NCI-H82 treated with DMSO at 0.1 percent for 48 hours (cell line): ENCODE results near the gene TMEM165.

Source experiments
- DNase-seq: peaks from one replicate; lab custom pipeline; 2025; ENCODE audit not compliant: unreplicated experiment; lab: John Stamatoyannopoulos, UW

Gene TMEM165

DNA sequence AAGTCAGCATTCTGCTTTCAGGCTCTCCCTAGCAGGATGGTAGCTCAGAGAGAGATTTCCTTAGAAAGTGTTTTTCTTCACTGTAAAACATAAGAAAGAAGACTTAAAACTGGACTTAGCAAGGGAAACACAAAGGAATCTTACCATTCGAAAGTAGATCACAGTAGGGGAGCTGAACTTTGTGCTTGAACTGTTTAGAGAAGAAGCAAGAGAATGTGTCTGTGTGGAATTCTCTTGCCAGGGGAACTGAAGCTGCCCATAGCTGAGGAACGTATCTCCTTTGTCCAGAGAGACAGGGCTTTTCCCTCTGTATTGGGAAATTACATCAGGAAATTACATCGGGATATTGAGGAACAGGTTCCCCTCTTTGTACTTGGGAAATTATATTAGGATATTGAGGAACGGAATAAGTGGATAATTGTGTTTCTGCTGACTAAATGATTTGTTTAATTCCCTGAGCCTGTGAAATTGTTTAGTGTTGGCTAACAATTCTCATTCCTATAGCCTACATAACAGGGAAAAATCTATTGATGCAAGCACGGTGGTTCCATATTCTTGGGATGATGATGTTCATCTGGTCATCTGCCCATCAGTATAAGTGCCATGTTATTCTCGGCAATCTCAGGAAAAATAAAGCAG lies 28.6 kb upstream of the TMEM165 start:
- DNase-seq, result no peak

DNA sequence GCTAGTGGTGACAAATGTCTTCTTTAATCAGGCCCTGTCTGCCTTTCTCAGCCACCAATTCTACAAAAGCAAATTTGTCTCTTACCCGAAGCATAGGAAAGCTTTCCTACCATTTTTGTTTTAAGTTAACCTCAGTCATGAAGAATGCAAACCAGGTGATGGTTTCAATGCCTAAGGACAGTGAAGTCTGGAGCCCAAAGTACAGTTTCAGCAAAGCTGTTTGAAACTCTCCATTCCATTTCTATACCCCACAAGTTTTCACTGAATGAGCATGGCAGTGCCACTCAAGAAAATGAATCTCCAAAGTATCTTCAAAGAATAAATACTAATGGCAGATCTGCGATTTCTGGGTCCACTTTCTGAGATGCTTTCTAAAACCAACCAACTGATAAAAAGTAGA lies 25.8 kb upstream of the TMEM165 start:
- no peak for DNase-seq

DNA sequence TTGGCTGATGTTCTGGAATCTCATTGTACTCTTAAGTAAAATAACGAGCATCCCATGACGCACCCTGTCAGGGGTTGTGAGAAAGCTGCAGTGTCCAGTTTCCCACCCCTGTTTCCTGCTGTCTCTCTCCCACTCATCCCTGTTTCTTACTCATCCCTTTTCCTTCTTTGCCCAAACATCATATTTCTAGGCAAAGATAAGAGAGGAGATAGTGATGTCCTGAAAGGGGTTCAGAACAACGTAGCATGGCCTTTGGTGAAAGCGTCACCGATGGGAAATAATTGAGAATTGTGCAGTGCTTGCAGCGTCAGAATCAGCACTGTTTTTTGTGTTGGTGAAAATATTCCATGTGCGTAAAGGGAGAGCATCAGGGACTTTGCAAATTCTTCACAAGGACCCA lies 23.5 kb upstream of the TMEM165 start:
- DNase-seq, result no peak

DNA sequence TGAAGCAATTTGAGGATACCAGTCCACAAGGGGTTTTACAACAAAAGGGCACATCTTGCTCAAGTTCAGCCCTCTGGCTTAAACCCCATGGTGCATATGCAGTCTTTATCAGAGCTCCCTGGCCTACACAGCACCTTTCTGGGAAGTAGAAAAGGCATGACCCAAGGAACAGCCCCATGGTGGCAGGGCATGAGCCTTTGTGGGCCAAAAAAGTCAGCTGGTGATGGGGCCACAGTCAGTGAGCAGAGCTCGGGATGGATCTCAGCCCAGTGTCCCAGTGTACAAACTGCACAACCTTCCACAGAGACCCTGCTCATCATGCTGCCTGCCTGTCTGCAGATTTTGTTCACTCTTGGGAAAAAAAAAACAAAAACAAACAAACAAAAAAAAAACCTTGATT lies 22.3 kb upstream of the TMEM165 start:
- DNase-seq, result no peak

DNA sequence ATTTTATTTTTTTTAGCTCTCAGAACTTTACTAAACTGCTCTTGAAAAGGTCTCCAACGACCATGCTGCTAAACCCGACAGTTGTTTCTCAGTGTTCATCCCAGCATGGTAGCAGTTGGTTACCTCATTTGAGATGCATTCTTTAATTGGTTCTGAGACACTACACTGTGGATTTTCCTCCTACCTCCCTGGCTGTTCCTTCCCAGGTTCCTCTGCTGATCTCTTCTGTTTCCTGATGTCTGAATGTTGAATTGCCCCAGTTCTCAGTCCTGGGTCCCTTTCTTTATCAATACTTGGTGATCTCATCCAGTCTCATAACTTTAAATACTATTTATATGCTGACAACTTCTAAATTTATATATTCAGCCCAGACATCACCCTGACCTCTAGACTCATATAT lies 19.1 kb upstream of the TMEM165 start:
- DNase-seq, result no peak

DNA sequence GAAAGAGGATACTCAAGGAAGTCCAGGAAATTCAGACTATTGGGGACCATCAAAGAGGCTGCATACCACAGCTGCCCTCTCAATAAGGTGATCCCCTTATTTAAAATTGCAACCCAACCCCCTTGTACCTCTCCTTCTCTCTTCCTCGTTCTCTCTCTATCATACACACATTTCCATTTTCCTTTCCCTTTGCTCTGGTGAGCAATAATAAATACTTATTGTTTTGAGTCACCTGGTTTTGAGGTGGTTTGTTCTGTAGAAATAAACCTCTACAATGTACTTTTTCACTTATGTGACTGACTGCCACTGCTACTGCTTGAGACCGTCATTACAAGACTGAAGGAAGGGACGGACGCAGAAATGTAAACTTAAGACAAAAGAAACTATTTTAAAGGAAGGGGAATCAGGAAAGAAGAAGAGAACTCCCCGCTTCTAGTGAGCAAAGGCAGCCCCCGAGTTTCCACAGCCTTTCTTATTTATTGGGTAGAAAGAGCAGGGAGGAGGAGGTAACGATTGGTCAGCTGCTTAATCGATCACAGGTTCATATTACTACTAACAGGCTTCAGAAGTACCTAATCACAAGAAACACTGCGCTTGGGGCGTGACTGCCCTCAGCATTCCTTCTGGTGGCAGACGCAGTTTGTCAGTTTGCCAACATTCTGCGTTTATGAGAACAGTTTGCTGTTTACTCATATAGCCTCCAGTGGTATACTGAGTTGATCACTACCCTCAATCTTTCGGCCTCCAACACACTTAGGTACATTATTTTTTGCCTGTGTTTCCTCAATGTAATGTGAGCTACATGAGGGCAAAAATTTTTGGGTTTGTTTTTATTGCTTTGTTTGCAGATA lies 16.9 kb upstream of the TMEM165 start:
- no peak for DNase-seq

DNA sequence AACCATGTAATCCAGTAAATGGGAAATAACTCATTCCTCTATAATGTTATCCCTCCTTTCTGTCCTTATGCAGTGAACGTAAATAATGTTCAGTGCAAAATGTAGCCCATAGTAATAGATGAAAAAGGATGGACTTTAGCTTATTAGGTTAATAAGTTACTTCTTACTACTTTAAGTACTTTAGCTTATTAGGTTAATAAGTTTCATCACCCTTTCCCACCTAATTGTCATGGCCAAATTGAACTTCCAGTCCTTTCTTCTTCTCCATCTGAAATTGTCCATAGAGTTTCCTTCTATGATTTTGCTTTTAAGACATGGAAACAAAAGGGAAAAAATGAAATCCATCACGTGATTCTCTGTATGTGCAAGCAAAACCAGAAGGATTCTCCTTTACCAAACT lies 15.2 kb upstream of the TMEM165 start:
- no peak for DNase-seq

DNA sequence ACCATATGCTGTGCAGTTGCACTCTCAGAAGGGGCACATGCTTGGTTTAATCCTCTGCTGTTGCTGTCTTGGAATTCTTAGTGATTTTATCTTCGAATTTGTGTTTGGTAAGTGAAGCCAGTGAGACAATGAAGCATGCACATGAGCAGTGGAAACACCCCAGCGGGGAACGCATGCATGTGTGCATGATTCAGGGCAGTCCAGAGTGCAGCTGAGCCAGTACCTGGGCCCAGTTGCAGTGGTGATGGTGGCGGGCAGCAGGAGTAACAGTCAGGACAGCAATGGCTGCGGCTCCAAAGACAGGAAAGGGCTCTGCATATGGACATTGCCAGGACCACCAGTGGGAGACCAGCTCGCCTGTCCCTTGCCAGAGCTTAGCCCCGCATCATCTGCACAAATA lies 14.3 kb upstream of the TMEM165 start:
- no peak for DNase-seq

DNA sequence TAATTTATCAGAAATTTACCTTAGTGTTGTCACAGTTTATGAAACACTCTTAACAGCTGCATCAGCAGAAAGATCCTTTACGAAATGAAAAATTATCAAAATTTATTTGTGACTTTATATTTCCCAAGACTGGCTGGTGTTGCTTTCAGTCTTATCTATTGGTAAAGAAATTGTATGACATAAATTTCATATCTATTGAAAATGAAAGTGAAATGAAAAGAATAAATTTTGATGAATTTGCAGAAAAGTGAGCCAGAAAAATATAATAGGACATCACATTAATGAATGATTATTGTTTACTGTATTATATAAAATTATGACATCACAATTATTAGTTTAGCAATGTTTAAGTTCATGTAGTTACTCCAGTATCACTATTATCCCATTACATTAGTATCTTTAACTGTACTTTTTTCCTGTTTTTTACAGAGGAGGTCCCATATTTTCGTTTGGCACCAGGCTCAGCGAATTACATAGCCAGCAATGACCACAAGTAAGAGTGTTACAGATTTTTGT lies 13.2 kb upstream of the TMEM165 start:
- DNase-seq, result no peak

DNA sequence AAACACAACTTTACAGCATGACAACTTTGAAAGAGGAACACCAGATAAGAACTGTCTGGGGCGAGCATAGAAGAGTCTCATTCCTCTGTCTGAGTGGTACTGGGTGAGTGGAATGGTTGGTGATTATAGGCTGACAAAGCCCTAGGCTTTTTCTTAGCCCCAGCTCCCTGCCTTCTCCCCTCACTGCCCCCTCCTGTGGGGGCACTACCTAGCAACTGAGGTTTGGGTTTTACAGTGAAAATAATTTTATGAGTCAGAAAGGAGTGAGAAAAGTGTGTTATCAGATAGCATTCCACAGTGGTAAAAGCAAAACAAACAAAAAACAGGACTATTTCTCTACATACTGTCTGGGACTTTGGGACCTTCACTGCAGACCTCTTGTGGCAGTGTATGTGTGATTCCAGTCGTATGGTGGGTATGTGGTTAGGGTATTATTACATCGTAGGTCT lies 10.5 kb upstream of the TMEM165 start:
- DNase-seq, result no peak

DNA sequence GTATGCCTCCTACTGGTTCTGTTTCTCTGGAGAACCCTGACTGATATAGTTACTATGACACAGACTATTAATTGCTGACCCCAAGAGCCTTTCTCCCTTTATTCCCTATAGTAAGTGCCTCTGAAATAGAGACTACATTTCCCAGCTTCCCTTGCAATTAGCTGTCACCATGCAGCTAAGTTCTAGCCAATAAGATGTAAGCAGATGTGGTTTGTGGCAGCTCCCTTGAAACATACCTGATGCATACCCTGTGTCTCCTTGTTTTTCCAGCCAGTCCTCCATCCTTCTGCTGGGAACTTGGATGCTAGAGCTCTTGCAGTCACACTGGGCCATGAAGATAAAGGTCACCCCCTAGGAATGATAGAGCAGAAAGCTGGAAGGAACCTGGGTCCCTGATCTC lies 9.7 kb upstream of the TMEM165 start:
- peak; percentile 5 for DNase-seq

DNA sequence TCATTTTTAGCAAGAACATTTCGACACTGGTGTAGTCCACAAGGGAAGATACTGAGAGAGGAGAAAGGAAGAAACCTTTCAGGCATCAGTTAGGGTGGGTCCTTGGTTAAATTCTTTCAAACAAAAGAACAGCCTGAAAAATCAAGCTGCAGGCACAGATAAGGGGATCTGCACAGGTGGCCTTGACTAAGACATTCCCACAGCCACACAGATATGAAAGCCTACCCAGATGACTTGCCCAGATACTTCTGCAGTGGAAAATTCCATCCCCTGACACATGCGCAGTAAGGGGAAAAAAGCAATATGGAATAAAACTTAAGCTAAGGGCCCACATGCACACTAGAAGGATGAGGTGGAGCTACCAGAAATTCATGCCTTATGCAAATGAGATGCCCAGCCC lies 8.9 kb upstream of the TMEM165 start:
- no peak for DNase-seq

DNA sequence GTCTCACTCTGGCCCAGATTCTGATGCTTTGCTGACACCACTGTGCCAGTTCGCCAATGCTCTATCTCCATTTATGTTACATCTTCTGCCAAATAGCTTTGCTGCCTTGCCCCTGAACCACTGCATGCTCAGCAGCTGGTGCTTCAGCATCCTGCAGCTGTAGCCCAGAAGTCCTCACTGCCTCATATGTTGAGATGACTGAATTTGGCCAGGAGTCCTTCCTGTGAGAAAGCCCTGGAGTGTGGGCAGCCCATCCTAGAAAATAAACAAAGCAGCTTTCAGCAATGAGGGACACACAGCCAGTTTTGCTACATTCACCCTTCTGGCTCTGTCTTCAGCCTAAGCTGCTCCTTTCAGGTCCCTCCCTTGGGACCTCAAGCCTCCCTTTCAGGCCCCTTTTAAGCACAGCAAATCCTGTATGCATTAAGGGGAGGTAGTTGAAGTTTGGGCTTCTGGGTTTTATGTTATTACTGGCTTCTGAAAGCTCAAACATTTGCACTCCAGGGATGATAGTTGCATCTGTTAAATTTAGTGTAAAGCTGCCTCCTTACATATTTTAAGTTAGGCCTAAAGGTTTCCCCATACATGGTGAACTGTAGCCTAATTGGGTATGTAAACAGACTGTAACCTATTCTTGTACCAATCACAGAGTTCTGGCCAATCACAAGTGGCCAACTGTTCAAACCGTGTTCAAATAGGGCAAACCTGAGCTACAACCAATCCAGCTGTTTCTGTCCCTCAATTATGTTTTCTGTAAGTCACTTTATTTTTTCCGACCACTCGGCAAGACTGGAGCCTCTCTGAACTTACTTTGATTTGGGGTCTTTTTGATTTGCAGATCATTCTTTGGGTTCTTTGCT lies 2.1 kb upstream of the TMEM165 start:
- peak; percentile 52 for DNase-seq

DNA sequence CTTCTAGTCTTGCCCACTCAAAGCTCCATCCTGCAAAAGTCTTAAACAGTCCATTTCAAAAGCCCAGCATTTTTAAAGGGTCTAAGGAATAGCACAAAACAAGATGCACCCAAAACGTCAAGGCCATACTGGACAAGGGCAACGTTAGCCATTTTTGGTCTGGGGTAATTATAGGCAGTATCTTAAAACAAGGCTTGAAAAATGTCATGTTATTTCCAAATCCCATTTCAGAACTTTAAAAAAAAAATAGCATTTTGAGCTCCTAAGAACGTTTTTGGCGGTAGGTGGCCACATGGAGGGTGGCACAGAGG lies 584 bp upstream of the TMEM165 start:
- DNase-seq, result no peak

DNA sequence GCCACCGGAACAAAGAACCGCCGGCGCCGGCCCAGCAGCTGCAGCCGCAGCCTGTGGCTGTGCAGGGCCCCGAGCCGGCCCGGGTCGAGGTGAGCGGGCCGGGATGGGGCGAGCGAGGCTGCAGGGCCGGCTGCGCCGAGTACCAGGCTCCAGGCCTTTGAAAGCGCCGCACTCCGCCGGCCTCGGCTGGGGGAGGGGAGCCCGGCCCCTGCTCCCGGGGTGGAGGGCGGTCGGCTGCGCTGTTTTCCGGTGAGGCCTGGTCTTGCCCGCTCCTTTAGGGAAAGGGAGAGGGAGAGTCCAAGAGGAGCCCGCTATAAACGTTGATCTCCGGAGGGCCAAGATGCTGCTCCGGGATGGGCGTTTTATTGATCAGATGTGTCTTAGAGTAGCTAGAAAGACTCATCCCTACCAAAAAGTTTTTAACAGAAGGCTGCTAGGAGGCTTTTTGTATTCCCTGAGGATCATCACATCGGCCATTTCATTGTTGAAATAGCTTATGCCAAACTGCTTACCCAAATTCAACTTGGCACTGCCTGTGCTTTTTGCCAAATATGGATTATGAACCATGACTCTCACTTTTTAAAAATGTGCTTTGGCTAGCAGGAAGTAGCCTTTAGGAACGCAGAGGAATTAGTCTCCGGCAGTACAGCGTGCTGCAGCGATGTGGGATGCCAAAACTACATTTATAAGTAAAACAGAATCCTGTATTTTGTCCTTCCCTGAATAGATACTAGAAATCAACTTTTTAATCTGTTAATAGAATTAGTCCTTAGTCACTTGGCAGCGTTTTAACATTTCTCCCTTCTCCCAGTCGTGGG lies 760 bp downstream of the TMEM165 start:
- peak; percentile 10 for DNase-seq

DNA sequence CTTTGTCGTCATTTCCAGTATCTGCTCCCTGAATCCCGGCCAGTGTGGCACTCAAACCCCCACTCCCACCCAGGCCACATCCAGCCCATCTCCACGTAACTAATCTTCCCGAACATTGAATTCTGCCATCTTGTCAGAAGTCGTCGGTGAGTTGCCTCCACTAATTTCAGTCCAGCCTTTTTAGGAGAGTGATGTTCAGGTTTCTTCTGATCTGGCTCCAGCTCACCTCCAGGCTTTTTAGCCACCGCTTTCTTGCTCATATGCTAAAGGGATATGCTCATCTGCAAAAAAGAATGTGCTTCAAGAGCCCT lies 1.3 kb downstream of the TMEM165 start:
- no peak for DNase-seq

DNA sequence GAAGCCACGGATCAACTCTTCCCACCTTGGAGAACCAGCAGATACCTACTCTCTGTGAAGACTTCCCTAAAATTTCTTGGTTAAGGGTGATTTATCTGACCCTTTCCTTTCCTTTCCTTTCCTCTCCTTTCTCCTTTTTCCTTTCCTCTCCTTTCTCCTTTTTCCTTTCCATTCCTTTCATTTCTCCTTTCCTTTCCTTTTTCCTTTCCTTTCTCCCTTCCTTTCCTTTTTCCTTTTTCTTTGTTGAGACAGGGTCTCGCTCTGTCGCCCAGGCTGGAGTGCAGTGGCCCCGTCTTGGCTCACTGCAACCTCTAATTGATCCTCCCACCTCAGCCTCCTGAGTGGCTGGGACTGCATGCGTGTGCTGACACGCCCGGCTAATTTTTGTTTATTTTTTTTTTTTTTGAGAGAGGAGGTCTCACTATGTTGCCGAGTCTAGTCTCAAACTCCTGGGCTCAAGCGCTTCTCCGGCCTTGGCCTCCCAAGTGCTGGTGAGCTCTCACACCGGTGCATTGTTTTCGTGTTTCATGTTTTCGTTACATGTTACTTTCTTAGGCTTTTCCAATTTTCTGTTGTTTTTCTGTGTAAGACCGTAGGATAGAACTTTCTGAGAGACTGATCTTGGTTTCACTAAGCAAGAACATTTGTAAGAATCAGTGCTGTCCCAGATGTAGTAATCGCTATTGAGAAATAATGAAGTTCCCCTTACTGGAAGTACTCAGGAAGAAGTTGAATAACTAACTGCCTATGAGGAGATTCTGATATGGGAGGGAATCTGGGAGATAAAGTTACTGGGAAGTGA lies 2.0 kb downstream of the TMEM165 start:
- DNase-seq, result no peak

DNA sequence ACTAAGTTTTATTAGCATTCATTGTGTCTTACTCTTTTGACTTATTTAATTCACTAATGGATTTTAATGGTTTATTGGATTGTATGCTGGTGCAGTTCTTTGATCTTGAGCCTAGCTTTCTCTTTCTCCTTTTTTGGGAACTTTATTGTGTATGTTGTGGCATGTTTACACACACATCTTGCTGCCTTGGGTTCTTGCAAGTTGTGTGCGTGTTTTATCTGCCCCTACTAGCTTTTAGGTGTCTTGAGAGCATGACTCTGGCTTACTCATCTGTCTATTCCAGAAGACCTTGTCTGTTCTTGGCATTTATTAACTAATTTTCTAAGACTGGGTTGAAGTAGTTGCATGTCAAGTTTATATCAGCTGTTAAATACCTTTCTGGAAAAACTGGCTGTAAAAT lies 2.7 kb downstream of the TMEM165 start:
- DNase-seq, result peak; percentile 47

DNA sequence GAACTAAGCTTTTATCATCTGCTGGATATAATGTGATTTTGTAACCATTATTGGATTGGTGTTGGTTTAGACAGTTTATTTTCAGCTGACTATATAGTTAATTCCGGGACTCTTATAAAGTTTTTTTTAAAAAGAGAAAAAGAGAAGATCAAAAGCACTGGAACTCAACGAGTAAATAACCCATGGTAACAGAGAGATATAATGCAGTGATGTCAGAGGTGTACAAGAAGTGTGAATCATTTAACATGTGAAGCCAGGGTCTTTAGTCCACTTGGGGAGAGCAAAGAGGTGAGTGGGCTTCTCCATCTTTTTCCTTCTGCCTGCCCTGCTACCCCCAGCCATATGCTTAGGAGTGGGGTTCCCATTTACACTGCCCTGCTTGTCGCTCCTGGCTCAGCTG lies 3.2 kb downstream of the TMEM165 start:
- DNase-seq, result peak; percentile 75

DNA sequence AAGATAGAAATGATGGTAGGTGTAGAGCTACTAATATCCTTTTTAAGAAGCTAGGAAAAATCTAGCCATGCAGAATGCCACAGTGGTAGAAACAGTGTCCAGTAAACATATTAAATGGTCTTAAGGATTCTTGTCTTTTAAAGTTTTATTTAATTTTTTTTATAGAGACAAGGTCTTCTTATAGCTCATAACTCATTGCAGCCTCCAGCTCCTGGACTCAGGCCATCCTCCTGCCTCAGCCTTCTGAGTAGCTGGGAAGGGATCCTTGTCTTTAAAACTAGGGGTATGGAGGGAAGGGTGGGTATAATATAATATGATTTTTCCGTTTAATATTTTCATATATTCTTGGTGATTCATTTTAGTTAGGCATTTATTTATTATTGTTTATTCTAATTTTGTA lies 3.8 kb downstream of the TMEM165 start:
- DNase-seq, result no peak
